DOHH2 (cell line): ENCODE results near the gene HCFC1R1.

Source experiments
- H3F3A ChIP-seq: fragments of 200-600 bp; sonication (generic), shearing (Covaris generic); 2 replicates; pipeline ENCODE4 v1.6.0; 2016; ENCODE audit warnings: antibody characterized with exemption, mild to moderate bottlenecking; ENCODE audit not compliant: control insufficient read depth, insufficient read depth
- H3K27ac ChIP-seq: fragments of 200-600 bp; sonication (generic); 2 replicates; pipeline ENCODE4 v1.5.1; 2014; ENCODE audit warnings: low read depth, mild to moderate bottlenecking, low read length, moderate library complexity
- H3K27me3 ChIP-seq: fragments of 200-600 bp; sonication (generic); 2 replicates; pipeline ENCODE4 v1.6.1; 2014; ENCODE audit warnings: mild to moderate bottlenecking, low read length, mixed read lengths; ENCODE audit not compliant: control insufficient read depth
- H3K36me3 ChIP-seq: fragments of 200-600 bp; sonication (generic); 2 replicates; pipeline ENCODE4 v1.6.1; 2014; ENCODE audit warnings: mild to moderate bottlenecking, low read length, moderate library complexity, mixed read lengths; ENCODE audit not compliant: control insufficient read depth
- H3K4me1 ChIP-seq: fragments of 200-600 bp; sonication (generic); 2 replicates; pipeline ENCODE4 v1.6.1; 2014; ENCODE audit warnings: mild to moderate bottlenecking, low read length, mixed read lengths; ENCODE audit not compliant: control insufficient read depth
- H3K4me2 ChIP-seq: fragments of 200-600 bp; sonication (generic); 2 replicates; pipeline ENCODE4 v1.6.0; 2014; ENCODE audit warnings: mild to moderate bottlenecking, low read length, moderate library complexity
- H3K4me3 ChIP-seq: fragments of 200-600 bp; sonication (generic); 2 replicates; pipeline ENCODE4 v1.5.1; 2014; ENCODE audit warnings: mild to moderate bottlenecking, low read length, mixed read lengths
- H3K79me2 ChIP-seq: fragments of 200-600 bp; sonication (generic); 2 replicates; pipeline ENCODE4 v1.6.1; 2014; ENCODE audit warnings: mild to moderate bottlenecking, low read length, mixed read lengths; ENCODE audit not compliant: control insufficient read depth
- H3K9me2 ChIP-seq: fragments of 200-600 bp; sonication (generic); replicated peaks from 2 replicates; pipeline ENCODE4 v1.6.1; 2014; ENCODE audit warnings: mild to moderate bottlenecking, low read length, mixed read lengths; ENCODE audit not compliant: control insufficient read depth
- H3K9me3 ChIP-seq: fragments of 200-600 bp; sonication (generic); 2 replicates; pipeline ENCODE4 v1.6.1; 2014; ENCODE audit warnings: antibody characterized with exemption, low read length, mixed read lengths; ENCODE audit not compliant: control insufficient read depth, insufficient read depth
- H4K20me1 ChIP-seq: fragments of 200-600 bp; sonication (generic); 2 replicates; pipeline ENCODE4 v1.6.0; 2014; ENCODE audit warnings: low read depth, mild to moderate bottlenecking, antibody characterized with exemption, low read length, moderate library complexity; ENCODE audit not compliant: control insufficient read depth, insufficient read depth
- EZH2phosphoT487 ChIP-seq: fragments of 200-600 bp; sonication (generic); IDR thresholded peaks from 2 replicates; pipeline ENCODE4 v1.6.1; 2017; ENCODE audit warnings: borderline replicate concordance, mild to moderate bottlenecking, antibody characterized with exemption, low read length, moderate library complexity, mixed read lengths
- TF ChIP-seq, protein P1 (sequence below): fragments of 200-600 bp; sonication (generic); IDR thresholded peaks from one replicate; pipeline ENCODE4 v1.5.1; 2014; ENCODE audit warnings: antibody characterized with exemption, mild to moderate bottlenecking, low read depth, low read length; ENCODE audit not compliant: poor library complexity, severe bottlenecking

HCFC1R1 gene

DNA sequence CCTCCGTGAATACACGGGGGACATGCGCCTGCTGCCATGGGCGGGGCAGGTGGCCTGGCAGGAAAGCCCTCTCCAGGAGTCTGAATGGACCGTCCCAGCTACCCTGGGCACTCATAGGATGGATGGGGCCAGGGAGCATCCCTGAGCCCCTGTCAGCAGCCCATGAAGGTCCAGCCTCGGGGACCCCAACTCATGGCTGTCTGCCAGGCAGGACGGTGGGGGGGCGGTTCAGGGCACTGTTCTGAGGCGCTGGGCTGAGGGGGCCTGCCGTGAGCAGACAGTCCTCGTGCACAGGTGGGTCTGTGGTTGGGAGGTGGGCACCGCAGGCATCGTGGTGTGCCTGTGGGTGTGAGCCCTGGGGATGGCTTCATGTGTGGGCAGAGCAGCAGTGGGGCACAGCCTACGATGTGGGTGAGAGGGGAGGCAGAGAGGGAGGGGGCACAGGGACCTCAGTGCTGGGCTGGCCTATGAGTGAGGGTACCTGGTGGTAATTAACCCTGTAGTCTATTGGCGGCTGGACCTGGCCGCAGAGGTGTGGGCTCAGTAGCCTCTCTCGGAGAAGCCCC is 37.0 kb downstream of the HCFC1R1 start:
- TF ChIP-seq, protein P1, sequence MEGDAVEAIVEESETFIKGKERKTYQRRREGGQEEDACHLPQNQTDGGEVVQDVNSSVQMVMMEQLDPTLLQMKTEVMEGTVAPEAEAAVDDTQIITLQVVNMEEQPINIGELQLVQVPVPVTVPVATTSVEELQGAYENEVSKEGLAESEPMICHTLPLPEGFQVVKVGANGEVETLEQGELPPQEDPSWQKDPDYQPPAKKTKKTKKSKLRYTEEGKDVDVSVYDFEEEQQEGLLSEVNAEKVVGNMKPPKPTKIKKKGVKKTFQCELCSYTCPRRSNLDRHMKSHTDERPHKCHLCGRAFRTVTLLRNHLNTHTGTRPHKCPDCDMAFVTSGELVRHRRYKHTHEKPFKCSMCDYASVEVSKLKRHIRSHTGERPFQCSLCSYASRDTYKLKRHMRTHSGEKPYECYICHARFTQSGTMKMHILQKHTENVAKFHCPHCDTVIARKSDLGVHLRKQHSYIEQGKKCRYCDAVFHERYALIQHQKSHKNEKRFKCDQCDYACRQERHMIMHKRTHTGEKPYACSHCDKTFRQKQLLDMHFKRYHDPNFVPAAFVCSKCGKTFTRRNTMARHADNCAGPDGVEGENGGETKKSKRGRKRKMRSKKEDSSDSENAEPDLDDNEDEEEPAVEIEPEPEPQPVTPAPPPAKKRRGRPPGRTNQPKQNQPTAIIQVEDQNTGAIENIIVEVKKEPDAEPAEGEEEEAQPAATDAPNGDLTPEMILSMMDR, result no peak
- no peak for TF ChIP-seq EZH2phosphoT487
- H3K79me2 ChIP-seq, result no peaks in the 10 kb centered on the region
- no peaks in the 10 kb centered on the region for H4K20me1 ChIP-seq
- no peak overlapping the region for H3K27ac ChIP-seq
- H3K4me2 ChIP-seq, result no peak overlapping the region
- peaks cover 18% of the 10 kb centered on the region for H3K4me1 ChIP-seq
- no peaks in the 10 kb centered on the region for H3K9me3 ChIP-seq
- no peak overlapping the region for H3K4me3 ChIP-seq
- H3K9me2 ChIP-seq, result no peaks in the 10 kb centered on the region
- H3F3A ChIP-seq, result peaks cover 6% of the 10 kb centered on the region
- H3K36me3 ChIP-seq, result no peaks in the 10 kb centered on the region
- peaks cover 39% of the 10 kb centered on the region; the same call in 1 of the 2 replicates for H3K27me3 ChIP-seq

DNA sequence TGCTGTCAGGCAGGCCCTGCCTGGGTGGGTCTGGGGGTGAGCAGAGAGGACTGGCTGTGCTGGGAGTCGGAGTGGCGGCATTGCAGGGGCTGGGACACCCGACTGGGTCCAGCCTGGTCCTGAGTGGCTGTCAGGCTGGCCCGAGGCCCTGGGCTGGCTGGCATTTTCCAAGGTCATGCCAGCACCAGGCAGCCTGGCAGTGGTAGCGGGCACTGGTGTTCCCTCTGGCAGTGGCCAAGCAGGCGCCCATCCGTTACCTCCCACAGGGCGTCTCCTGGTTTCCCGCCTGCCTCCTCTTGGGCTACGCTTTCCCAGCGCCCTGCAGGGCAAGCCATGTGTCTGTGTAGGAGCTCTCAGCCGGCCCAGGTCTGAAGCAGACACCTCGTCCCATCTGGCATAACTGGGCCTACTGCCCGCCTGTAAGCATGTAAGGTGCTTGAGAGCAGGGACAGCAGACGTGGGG is 37.8 kb downstream of the HCFC1R1 start:
- no peak overlapping the region for H3K4me3 ChIP-seq
- H3K79me2 ChIP-seq, result peaks cover 7% of the 10 kb centered on the region
- H3K9me3 ChIP-seq, result no peaks in the 10 kb centered on the region
- no peaks in the 10 kb centered on the region for H3K36me3 ChIP-seq
- TF ChIP-seq, protein P1, result no peak
- no peak for TF ChIP-seq EZH2phosphoT487
- no peaks in the 10 kb centered on the region for H4K20me1 ChIP-seq
- no peaks in the 10 kb centered on the region for H3K9me2 ChIP-seq
- peaks cover 6% of the 10 kb centered on the region for H3F3A ChIP-seq
- H3K4me1 ChIP-seq, result peaks cover 26% of the 10 kb centered on the region
- H3K27me3 ChIP-seq, result peaks cover 33% of the 10 kb centered on the region; the same call in 1 of the 2 replicates
- H3K27ac ChIP-seq, result no peak overlapping the region
- no peak overlapping the region for H3K4me2 ChIP-seq

DNA sequence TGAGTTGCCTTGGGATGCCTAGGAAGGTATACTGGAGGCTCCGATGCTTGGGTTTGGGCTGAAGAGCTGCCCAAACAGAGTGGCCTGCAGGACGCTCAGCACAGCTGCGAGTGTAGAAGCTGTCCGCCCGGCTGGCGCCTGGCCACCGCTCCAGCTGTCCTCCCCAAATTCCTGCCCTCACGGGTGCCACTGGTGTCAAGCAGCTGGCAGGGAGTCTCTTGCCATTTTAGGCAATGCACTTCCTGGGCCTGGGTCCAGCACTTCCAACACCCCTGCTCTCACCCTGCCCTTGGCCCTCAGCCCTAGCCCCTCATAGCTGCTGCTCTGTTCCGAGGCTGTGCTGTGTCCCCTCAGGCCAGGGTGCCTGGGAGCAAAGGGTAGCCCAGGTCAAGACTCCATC is 38.3 kb downstream of the HCFC1R1 start:
- Histone ChIP-seq H3K4me3 (no peak overlapping the region), H3K27me3 (peaks cover 29% of the 10 kb centered on the region; the same call in 1 of the 2 replicates), H3K4me2 (no peak overlapping the region), H3K36me3 (no peaks in the 10 kb centered on the region), H4K20me1 (no peaks in the 10 kb centered on the region), H3K79me2 (peaks cover 11% of the 10 kb centered on the region), H3K4me1 (peaks cover 30% of the 10 kb centered on the region), H3F3A (peaks cover 6% of the 10 kb centered on the region), H3K9me2 (no peaks in the 10 kb centered on the region), H3K27ac (no peak overlapping the region), H3K9me3 (no peaks in the 10 kb centered on the region)
- no peak for TF ChIP-seq EZH2phosphoT487
- TF ChIP-seq, protein P1, result no peak
